Gastrocnemius medialis (tissue), 4 donors: Measurements from ENCODE around the gene KCNV2.

Source experiments
- POLR2A ChIP-seq, 2 donors: fragments of 450-650 bp; IDR thresholded peaks; one replicate each; pipeline ENCODE4 v1.6.1; 2017; ENCODE audit warnings: antibody characterized with exemption in 2 of 2, mild to moderate bottlenecking in 2 of 2, moderate library complexity in 2 of 2
- TF ChIP-seq, protein P1 (sequence below), 5 experiments: fragments of 450-650 bp in 3 of 5; fragments of 200-600 bp in 2 of 5; sonication (generic) in 2 of 5; IDR thresholded peaks in 4 of 5; conservative IDR thresholded peaks in 1 of 5; 1 replicate in 4 of 5; 2 replicates in 1 of 5; pipeline ENCODE4 v1.5.1; 2016 to 2019; ENCODE audit warnings: antibody characterized with exemption in 5 of 5, mild to moderate bottlenecking in 3 of 5, moderate library complexity in 3 of 5

- TF ChIP-seq, protein P1, sequence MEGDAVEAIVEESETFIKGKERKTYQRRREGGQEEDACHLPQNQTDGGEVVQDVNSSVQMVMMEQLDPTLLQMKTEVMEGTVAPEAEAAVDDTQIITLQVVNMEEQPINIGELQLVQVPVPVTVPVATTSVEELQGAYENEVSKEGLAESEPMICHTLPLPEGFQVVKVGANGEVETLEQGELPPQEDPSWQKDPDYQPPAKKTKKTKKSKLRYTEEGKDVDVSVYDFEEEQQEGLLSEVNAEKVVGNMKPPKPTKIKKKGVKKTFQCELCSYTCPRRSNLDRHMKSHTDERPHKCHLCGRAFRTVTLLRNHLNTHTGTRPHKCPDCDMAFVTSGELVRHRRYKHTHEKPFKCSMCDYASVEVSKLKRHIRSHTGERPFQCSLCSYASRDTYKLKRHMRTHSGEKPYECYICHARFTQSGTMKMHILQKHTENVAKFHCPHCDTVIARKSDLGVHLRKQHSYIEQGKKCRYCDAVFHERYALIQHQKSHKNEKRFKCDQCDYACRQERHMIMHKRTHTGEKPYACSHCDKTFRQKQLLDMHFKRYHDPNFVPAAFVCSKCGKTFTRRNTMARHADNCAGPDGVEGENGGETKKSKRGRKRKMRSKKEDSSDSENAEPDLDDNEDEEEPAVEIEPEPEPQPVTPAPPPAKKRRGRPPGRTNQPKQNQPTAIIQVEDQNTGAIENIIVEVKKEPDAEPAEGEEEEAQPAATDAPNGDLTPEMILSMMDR (IDR thresholded peaks at IDR 0.05 in 4 of 5, conservative IDR thresholded peaks at IDR 0.05 in 1 of 5) = no peak
- no peak for TF ChIP-seq POLR2A (IDR thresholded peaks at IDR 0.05)
Observed at GRCh38 chr9:2675834-2676233, 41.5 kb upstream of the KCNV2 start.
